NCI-H1092 treated with DMSO at 0.1 percent for 48 hours (cell line): ENCODE data around the gene STRADB.
"Not testable (repeated sequence)": the region's sequence is repeated elsewhere in the genome, so short reads cannot be mapped to it uniquely, and the experiment has no call there.

Source experiments
- DNase-seq: peaks from one replicate; lab custom pipeline; 2025; lab: John Stamatoyannopoulos, UW

STRADB gene, protein sequence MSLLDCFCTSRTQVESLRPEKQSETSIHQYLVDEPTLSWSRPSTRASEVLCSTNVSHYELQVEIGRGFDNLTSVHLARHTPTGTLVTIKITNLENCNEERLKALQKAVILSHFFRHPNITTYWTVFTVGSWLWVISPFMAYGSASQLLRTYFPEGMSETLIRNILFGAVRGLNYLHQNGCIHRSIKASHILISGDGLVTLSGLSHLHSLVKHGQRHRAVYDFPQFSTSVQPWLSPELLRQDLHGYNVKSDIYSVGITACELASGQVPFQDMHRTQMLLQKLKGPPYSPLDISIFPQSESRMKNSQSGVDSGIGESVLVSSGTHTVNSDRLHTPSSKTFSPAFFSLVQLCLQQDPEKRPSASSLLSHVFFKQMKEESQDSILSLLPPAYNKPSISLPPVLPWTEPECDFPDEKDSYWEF

DNA sequence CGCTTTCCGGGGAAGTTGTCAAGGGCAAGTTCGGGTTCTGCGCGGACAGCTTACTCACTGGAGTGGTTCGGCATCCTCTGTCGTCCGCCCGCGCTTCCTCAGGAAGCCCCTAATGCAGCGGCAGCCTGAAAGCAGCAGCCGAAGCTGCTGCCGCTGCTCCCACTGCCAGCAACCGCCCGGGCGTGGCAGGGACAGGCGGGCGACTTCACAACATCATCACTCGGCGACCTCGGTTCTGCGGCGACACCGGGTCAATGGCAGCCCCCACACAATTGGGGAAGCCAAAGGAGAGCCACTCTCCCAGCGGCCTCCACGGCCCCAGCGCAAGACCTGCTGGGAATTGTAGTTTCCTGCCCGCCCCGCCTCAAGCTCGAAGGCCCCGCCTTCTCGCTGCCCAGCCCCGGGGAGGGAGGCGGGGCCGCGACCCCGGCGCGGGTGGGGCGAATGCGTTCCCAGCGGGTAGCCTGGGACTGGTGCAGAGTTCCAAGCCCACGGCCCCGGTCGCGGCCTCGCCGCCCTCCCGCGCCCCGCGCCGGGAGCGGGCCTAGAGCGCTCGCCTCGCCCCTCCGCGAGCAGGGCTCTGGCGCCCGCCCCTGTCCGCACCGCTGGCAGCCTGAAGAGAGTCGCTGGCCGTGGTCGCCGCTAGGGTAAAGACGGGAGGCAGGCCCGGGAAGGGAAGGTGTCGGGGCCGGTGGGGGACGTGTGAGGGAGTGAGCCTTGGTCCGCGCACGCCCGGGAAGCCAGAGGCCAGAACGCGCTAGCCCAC is at the start of gene STRADB, which contains the start of gene TRAK2:
Gene STRADB (plus strand): TSS at position 449 of the 766 bp plus-strand sequence. CDS start 3,101 bp downstream, outside the sequence.
Gene TRAK2 (minus strand): TSS at position 167 of the 766 bp plus-strand sequence. CDS start 30,951 bp downstream, outside the sequence.
- peak; percentile 84 for DNase-seq

DNA sequence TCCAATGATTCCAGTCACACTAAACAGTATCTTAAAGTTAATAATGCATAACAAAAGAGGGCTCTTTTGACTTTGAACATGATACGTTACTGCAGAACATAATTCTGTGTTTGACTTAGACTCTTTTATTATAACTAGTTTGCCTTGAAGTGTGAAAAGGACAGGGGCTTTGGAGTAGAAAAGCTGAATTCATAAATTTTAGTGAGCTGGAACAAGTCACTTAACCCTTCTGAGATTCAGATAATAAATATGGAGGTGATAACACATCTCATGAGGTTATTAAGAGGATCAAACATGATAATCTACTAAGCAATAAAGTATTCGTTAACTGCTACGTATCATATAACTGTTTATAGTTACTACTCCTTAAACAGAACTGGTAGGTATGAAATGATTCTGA is 49.7 kb upstream of the STRADB start:
- no peak for DNase-seq

DNA sequence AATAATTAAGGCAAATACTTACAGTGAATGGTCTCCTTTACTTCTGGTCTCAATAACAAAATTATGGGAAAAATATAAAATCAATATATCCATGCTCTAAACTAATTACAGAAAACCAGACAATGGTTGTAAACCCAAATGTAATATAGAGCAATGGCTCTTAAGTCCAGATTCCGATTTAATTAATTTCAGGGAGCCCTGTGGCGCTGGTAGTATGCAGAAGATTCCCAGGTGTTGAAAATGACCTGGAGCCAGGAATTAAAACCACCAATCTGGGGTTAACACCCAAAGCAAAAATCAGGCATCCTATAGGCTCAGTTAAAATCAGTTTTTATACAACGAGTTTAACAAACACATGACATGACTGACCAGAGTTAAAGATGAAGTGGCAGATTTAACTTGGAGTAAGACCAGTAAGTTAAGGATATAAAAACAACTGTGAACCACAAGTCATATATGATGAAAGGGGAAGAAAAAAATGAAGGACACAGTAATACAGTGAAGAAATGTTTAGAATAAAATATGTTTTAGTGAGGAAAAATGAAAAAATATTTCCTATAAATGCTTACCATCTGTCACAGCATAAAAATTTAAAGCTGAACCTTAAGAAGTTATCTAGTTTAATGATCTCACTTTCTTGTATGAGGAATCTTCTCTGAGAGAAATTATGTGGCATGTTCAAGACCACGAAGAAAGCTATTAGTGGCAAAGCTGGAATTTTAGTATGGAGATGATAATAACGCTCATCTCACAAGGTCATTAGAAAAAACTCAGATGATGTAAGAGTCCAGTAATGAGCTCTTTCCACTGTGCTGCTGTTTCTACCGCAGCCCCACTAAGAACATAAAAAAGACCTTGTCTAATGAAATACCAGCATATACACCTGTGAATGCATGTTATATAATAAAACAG is 48.6 kb upstream of the STRADB start:
- DNase-seq: no peak

DNA sequence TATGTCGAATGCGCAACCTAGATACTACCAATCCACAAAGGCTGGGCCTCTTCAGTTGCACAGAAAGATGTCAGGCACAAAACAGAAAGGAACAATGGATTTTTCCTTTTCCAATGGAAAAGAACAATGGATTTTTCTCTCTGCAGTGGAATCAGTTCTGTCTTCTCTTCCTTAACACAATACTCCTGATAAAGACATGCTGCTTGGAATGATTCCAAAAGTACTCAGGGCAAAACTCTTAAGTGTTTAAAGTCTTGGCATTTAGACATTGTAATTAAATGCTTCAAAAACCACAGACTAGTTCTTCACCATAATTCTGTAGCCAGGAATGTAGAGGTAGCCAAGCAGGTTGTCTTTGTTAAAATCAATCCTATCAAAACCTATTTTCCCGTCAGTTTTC is 47.7 kb upstream of the STRADB start:
- DNase-seq: no peak

DNA sequence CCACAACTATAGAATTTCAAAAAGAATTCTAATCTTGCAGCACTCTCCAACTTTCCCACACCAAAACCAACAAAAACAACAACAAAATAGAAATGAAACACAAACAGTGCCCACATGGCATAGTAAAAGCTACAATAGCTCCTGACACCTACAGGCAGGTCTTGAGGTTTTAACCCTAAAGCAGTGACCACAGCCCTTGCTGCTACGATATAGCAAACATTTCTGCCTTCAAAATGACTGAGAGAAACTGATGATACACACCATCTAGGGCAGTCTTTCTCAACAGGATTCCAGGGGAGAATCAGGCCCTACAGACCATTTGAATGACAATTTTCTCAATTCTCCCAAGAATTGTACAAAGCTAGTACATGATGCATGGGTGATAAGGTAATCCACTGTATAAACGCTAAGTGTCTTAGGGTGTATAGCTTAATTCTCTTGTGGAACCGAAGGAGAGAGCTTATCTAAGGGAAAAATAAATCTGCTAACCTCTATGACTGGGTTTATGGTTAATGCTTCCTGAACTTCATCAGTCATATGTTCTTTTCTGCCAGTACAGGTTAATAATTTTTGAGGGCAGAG is 46.8 kb upstream of the STRADB start:
- DNase-seq: no peak

DNA sequence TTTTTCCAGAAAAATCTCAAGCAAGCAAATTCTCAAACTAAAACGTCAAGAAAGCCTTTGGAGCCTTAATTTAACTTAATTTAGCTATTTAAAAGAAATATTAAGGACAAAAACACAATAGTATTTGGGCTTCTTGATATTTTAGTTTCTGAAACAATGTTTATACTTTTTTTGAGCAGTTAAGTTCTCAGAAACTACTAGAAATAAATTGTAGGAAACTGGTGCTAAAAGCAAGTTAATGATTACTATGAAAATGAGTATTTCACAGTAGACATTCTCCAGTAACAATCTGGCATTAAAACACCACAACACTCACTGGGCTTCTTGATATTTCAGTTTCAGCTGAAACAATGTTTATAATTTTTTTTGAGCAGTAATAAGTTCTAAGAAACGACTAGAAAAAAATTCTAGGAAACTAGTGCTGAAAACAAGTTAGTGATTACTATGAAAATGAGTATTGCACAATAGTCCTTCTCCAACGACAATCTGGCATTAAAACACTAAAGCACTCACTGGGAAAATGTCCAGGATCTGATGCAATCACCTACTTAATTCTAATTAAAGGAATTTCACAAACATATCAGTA is 45.4 kb upstream of the STRADB start:
- no peak for DNase-seq

DNA sequence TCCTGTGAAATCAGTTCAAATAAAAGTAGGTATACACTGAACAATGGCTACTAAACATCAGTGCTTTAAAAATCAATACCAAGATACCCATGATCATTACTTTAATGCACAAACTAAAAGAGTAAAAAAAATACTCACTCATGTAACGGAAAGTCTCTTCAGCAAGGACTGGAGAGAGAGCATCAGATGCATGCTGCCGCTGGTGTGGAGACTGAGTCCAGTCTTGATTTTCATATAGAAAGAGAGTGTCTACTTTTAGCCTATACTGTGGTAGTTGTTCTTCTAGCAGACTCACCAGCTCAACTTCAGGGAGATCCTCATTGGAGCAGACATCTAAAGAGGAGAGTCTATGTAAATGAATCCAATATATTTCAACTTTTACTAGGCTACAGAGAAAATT is 44.3 kb upstream of the STRADB start:
- no peak for DNase-seq

DNA sequence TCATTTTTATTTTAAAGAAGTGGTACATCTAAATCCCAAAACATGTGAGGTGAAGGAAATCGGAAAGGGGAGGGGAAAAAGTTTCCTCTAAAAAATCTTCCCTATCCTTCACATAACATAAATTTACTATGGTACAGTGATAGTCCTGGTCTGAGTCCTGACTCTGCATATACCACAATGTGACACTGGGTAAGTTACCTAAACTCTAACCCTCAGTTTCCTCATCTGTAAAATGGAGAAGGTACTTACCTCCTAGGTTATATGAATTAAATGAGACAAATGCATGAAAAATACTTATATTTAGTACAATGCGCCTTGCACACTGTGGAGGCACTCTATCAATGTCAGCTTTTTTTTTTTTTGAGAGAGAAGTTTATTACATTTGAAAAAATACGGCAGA is 42.6 kb upstream of the STRADB start:
- no peak for DNase-seq

DNA sequence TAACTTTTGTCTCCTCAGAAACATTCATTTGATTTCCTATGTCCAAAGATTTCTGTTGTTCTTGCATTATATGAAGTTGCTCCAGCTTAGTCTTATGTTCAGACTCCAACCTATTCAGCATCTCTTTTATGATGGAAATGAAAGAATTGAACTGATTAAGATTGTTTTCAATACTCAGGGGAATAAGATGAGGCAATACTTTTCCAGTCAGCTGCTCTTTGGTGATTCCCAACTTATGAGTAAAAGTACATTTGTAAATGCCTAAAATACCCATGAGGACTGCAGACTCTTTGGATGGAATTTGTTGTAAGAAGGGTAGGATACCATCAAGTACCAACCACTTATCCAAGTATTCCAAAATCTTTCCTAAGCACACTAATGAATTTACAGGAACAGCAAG is 40.1 kb upstream of the STRADB start:
- DNase-seq: no peak

DNA sequence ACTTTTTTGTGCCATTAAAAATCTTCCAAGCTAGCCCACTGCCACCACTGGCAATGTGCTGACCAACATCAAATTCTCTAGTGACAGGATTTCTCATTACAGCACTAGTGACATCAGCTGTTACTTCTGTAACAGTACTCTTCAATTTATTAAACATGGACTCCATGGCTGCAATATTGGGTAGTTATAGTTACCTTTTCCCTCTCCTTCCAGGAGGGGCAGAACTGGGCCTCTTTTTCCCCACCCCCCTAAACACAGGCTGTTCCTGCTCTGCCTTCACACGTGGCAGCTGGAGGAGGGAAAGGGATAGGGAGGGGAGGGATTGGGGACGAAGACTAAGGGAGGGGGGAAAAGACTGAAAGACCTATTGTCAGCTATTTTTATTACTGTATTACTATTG is 38.4 kb upstream of the STRADB start:
- DNase-seq: no peak

DNA sequence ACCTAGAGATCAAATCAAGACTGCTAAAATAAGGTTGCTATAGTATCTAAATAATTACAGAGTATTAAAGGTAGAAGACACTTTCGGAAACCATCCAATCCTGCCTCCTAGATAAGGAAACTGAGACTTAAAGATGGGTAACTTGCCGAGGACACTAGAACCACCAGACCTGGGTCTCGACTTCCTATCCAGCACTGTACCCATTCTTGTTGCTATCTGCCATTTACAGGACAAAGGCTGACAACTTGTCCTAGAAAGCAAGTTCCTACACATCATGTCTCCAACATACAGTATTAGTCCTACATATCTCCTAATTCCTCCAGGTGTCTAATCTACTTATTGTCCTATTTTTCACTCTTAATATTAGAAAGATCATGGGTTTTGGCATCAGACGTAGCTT is 38.0 kb upstream of the STRADB start:
- DNase-seq: no peak

DNA sequence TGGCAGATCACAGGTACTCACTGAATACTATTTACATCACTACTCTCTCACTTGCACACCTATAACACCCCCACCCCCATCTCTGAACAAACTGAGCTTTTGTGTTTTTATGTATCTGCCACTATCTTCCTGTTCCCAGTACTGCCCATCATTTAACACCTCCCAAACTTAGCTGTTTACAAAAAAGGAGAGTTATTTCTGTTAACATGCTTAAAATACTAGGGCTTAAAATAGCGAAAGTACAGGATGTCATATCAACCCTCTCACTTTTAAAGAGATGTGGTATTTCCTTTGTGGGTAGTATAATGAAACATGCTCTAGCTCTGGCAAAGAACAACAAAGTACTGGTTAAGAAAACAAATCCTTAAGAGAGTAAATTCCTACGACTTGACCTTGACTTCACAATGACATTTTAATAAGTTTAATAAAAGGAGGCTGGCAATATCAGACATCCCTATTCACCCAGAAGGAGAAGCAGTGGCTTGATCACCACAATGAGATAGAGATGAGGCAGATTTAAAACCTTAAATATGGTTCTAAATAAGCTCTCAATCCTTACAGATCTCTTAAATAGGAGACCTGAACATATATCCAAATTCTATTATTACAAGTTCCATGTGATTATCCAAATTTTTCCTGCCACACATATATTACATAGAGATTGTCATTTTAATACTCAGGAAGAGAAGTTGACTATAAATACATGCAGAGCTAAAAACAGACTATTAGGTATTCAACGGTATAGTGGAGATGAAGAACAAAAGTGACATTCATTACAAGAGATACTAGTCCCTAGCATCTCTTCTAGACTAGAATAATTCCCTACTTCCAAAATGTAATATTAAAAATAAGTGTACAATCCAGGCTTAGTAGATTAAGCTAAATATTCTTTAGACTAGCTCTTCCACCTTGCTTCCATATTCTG is 37.2 kb upstream of the STRADB start:
- DNase-seq: no peak

DNA sequence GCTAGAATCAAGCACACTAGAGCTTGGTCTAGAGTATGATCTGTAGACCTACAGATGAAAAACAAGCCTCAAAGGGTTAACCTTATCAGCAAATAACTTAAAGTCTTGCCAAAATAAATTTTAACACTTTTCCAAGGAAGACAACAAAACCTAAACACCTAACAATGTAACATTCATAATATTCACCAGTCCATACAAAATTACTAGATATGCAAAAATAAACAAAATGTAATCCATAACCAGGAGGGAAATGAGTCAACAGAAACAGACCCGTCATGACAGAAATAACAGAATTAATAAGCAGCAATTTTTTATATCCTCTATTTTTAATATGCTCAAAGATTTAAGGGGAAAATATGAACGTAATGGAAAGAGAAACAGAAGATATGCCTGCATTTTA is 36.4 kb upstream of the STRADB start:
- DNase-seq: no peak

DNA sequence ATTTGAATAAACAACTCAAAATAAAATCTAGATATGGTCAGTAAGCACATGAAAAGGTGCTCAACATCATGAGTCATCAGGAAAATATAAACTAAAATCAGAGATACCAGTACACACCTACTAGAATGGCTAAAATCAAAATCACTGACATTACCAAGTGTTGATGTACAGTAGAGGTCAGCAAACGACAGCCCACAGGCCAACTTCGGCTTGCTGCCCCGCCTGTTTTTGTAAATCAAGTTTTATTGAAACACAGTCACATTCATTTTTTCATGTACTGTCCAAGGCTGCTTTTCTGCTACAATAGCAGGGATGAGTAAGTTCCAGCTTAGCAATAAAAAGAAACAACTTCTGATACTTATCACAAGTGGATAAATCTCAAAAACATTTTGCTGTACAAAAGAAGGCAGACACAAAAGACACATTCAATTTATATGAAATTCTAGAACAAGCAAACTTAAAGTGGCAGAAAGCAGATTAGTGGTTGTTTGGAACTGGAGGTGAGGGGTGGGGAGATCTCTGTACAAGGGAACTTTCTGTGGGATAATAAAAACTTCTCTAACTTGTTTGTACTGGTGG is 32.4 kb upstream of the STRADB start:
- DNase-seq: no peak

DNA sequence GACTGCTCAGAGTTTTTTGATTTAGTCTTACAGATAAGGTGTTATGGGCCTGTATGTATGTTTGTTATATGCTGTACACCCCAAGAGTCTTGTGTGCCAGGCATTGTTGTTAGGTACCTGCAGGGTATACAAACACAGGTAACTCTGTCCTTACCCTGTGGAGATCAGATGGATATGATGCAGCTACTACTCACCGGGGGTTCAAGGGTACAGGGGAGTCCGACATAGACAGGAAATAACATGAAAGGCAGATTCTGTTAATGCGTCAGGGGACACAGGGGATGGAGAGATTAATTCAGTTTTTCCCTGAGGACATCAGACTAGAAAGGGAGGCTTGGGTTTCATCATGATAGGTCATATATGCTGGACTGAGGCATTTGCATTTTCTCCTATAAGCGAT is 31.6 kb upstream of the STRADB start:
- no peak for DNase-seq

DNA sequence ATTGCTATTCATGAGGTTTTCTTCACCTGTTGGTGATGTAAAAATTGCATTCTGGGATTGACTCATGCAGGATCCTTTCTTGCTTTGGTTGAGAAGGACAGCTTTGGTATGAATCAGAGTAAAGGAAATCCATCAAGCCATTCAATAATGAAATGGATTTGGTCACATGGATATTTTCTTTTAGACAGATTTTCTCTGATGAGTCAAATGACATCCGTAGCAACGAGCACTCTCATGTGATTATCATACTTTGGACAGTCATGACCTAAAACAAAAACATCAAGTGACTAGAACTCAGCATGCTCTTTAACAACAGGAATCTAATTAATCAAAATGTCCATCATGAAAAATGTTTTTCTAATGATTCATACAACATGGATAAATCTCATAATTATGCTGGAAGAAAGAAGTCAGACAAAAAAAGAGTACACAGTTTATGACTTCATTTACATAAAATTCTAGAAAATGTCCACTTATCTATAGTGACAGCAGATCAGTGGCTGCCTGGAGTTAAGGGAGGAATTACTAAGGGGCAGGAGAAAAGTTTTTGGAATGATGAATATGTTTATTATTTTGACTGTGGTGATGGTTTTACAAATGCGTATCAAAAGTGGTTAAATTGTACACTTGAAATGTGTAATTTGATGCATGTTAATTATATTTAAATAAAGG is 31.0 kb upstream of the STRADB start:
- no peak for DNase-seq

DNA sequence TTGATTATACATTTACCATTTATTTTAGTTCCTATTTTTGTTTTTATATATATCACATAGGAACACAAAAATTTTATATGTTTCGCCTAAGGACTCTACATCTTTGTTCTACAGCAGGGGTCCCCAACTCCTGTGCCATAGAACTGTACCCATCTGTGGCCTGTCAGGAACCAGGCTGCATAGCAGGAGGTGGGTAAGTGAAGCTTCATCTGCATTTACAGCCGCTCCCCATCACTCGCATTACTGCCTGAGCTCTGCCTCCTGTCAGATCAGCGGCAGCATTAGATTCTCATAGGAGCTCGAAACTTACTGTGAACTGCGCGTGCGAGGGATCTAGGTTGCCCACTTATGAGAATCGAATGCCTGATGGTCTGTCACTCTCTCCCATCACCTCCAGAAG is 25.6 kb upstream of the STRADB start:
- DNase-seq: no peak

DNA sequence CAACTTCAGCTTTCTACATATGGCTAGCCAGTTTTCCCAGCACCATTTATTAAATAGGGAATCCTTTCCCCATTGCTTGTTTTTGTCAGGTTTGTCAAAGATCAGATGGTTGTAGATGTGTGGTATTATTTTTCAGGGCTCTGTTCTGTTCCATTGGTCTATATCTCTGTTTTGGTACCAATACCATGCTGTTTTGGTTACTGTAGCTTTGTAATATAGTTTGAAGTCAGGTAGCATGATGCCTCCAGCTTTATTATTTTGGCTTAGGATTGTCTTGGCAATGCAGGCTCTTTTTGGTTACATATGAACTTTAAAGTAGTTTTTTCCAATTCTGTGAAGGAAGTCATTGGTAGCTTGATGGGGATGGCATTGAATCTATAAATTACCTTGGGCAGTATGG is 23.2 kb upstream of the STRADB start:
- not testable (repeated sequence) for DNase-seq

DNA sequence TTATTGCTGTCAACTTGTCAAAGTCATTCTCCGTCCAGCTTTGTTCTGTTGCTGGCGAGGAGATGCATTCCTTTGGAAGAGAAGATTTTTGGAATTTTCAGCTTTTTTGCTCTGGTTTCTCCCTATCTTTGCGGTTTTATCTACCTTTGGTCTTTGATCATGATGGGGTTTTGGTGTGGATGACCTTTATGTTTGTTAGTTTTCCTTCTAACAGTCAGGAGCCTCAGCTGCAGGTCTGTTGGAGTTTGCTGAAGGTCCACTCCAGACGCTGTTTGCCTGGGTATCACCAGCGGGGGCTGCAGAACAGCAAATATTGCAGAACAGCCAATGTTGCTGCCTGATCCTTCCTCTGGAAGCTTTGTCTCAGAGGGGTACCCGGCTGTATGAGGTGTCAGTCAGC is 21.7 kb upstream of the STRADB start:
- not testable (repeated sequence) for DNase-seq
